Cardiac fibroblast (primary cell): ENCODE results near the gene ALDH1L1.

Experiments used
- DNase-seq, 2 donors: peaks; one replicate each; pipeline versions ENCODE4 v3.0.0 to v3.0.0-alpha.2; 2010; ENCODE audit warnings: low read depth in 2 of 2
- H3K4me3 ChIP-seq, 2 donors: replicated peaks in 1 of 2; 1 replicate in 1 of 2; 2 replicates in 1 of 2; pipeline ENCODE4 v1.5.1; 2011; ENCODE audit warnings: low read depth in 2 of 2, low read length in 2 of 2, mild to moderate bottlenecking in 2 of 2, moderate library complexity in 1 of 2
- CTCF ChIP-seq: IDR thresholded peaks from one replicate; pipeline ENCODE4 v1.5.1; 2011; ENCODE audit warnings: low read depth, mild to moderate bottlenecking, low read length, inconsistent platforms

The ALDH1L1 gene

GRCh38 chr3:126083913-126084767 is 96.2 kb downstream of the ALDH1L1 start, which contains the start of gene SLC41A3:
SLC41A3 (minus strand) TSS chr3:126084124; CDS start chr3:126068219, 15,905 bp downstream.
- H3K4me3 ChIP-seq: peak within 1 kb of the TSS; percentile 67 to 68
- peak; percentile 68 to 86 for DNase-seq
- peak; percentile 39 for TF ChIP-seq CTCF

- TF ChIP-seq CTCF: no peak
- DNase-seq: peak; percentile 37
- H3K4me3 ChIP-seq: peak overlapping the region; percentile 67 to 68
Observed at GRCh38 chr3:126083511-126083912, 96.9 kb downstream of the ALDH1L1 start.

GRCh38 chr3:126083138-126083445 is 97.3 kb downstream of the ALDH1L1 start:
- no peak for TF ChIP-seq CTCF
- peak in 1 of 2 donors; percentile 3 for DNase-seq
- H3K4me3 ChIP-seq: peak overlapping the region; percentile 67 to 68

GRCh38 chr3:126082362-126083137 is 97.8 kb downstream of the ALDH1L1 start:
- peak overlapping the region in 1 of 2 donors; percentile 68 for H3K4me3 ChIP-seq
- DNase-seq: no peak
- no peak for TF ChIP-seq CTCF

- peak; percentile 55 for TF ChIP-seq CTCF
- peak; percentile 38 to 59 for DNase-seq
- H3K4me3 ChIP-seq: no peak overlapping the region
Observed at GRCh38 chr3:126081618-126082361, 98.6 kb downstream of the ALDH1L1 start.

- H3K4me3 ChIP-seq: no peak overlapping the region
- no peak for DNase-seq
- TF ChIP-seq CTCF: no peak
Observed at GRCh38 chr3:126080970-126081369, 99.4 kb downstream of the ALDH1L1 start.
